CD1c-positive myeloid dendritic cell (primary cell): Measurements from ENCODE around the gene SPTBN4.

Experiments used
- DNase-seq: peaks from one replicate; pipeline ENCODE4 v3.0.0-alpha.2; 2016; ENCODE audit errors: extremely low spot score

The SPTBN4 gene

GRCh38 chr19:40603389-40604170, 136.8 kb downstream of the SPTBN4 start:
- DNase-seq, result peak; percentile 97

DNA sequence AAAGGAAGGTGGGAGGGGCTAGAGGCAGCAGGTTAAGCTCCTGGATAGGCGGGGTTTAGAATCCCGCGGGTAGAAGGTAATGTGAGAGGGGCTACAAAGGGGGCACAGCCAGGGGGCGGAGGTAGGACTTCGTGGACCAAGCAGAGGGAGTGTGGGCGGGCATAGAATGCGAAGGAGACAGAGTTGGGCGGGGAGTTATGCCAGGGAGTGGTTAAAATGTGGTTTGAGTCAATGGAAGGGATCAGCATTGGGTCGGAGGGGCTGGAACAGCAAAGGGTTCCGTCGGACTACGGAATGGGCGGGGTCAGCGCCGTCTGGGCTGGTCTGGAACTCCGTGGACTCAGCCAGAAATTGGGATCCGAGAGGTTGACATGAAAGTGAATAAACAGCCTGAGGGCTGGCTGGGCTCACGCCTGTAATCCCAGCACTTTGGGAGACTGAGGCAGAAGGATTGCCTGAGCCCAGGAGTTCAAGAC, 137.4 kb downstream of the SPTBN4 start:
- DNase-seq, result no peak

DNA sequence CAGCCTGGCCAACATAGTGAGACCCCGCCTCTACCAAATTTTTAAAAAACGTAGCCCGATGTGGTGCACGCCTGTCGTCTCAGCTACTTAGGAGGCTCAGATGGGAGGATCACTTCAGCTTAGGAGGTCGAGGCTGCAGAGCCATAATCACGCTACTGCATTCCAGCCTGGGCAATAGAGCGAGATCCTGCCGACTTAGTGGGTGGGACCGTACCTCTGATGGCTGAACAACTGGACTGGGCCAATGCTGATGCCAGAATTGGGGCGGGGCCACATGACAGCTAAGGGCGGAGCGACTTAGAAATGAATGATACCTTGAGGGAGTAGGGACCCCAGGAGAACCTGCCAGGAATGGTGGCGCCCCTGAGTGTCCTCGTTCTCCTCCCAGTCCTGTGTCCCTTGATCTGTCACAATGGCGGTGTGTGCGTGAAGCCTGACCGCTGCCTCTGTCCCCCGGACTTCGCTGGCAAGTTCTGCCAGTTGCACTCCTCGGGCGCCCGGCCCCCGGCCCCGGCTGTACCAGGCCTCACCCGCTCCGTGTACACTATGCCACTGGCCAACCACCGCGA, 137.9 kb downstream of the SPTBN4 start:
- no peak for DNase-seq

GRCh38 chr19:40605216-40605971, 138.6 kb downstream of the SPTBN4 start:
- DNase-seq, result peak; percentile 67

- DNase-seq, result no peak
Observed at GRCh38 chr19:40607311-40608239, 140.8 kb downstream of the SPTBN4 start.

GRCh38 chr19:40608240-40608621, 141.4 kb downstream of the SPTBN4 start:
- no peak for DNase-seq

GRCh38 chr19:40608957-40609356, 142.2 kb downstream of the SPTBN4 start:
- no peak for DNase-seq

DNA sequence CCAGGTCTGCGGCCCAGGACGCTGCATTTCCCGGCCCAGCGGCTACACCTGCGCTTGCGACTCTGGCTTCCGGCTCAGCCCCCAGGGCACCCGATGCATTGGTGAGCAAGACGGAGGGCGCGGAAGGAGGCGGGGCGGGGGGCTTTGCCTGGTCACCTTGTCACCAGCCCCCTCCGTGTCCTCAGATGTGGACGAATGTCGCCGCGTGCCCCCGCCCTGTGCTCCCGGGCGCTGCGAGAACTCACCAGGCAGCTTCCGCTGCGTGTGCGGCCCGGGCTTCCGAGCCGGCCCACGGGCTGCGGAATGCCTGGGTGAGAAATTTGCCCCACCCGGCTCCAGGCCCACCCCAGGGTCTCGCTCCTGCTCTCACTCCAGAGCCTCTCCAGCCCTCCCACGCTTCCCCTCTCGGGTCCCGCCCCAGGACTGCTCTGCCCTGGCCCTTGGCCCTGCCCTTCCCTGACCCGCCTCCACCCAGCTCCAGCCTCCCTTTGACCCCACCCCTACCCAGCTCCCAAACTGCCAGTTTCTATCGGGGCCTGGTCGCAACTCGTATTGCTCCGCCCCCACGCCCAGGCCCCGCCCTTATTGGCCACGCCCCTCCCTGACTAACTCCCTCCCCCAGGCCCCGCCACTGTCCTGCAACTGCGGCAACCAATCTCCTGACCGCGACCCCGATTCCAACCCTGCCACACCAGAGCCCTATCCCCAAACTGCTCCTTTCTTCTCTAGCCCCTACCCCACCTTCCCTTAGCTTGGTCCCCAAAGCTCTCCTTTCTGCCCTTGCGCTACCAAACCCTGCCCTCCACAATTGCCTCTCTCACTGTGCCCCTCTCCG, 143.0 kb downstream of the SPTBN4 start:
- DNase-seq, result peak; percentile 94

DNA sequence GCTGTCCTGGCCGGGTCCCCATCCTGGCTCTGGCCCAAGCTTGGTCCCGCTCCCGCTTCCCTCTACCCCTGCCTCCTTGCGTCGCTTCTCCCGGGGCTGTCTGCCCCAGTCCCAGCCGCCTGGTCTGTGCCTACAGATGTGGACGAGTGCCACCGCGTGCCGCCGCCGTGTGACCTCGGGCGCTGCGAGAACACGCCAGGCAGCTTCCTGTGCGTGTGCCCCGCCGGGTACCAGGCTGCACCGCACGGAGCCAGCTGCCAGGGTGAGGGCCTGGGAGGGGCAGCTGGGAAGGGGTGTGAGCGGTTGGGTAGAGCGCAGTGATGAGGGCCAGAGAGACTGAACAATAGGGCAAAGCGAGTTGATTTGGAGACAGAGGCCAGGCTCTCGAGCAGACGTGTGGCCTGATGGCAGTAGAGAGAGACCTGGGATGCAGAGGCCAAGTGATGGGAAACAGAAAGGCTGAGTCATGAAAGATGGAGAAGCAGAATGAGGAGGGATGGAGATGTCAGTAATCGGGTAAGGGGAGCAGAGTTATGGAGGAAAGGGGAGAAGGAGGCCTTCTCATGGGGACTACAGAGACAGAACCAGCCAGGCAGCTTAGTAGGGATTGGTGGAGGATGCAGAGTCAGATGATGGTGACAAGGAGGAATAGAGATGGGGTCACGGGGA, 143.7 kb downstream of the SPTBN4 start:
- DNase-seq, result peak; percentile 62

GRCh38 chr19:40611096-40611495, 144.3 kb downstream of the SPTBN4 start:
- no peak for DNase-seq

DNA sequence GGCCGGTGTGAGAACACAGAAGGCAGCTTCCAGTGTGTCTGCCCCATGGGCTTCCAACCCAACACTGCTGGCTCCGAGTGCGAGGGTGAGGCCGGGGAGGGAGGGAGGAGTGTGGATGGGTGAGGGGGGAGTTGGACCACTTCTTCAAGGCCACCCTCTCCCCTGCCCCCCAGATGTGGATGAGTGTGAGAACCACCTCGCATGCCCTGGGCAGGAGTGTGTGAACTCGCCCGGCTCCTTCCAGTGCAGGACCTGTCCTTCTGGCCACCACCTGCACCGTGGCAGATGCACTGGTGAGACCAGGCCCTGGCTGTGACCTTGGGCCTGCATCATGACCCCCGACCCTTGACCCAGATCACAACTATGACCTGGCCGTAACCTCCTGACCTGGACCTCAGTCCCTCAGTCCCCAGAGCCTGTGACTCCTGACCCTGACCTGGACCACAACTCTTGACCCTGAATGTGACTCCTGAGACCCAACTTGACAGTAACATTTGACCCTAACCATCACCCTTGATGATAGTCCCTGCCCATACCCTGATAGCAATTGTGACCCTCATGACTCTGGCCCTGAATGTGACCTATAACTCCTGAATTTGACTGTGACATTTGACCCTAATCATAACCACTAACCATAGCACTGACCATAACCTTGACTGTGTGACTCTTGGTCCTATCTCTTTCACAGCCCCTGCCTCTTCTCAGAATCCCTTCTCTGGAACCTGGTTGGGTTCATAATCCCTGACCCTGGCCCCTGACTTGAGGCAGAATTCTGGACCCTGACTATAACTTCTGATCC, 145.3 kb downstream of the SPTBN4 start:
- no peak for DNase-seq

DNA sequence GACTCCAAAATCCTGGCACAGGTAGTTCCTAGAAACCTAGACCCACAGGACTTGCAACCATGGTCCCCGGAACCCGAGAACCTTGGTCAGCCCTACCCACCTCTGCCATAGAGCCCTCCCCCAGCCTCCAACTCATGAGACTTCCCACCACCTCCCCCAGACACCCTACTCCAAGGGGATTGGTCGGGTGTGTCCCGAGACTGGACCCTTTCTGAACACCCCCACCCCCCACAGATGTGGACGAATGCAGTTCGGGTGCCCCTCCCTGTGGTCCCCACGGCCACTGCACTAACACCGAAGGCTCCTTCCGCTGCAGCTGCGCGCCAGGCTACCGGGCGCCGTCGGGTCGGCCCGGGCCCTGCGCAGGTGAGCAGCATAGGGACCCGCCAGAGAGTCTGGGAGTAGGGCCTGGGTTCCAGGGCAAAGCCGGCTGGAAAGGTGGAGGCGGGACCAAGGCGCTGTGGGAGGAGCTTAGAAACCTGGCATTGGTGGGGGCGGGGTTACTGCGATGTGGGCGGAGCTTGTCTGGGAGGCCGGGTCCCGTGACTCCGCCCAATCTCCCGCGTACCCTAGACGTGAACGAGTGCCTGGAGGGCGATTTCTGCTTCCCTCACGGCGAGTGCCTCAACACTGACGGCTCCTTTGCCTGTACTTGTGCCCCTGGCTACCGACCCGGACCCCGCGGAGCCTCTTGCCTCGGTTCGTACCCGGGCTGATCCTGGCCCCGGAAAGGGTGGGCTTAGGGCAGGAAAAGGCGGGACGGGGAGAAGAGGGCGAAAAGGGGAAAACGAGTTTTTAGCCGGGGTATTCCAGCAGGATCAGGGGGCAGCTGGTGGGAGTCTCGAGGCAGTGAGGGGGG, 146.3 kb downstream of the SPTBN4 start:
- DNase-seq, result peak; percentile 71

- peak; percentile 83 for DNase-seq
Observed at GRCh38 chr19:40613690-40614621, 147.2 kb downstream of the SPTBN4 start.

DNA sequence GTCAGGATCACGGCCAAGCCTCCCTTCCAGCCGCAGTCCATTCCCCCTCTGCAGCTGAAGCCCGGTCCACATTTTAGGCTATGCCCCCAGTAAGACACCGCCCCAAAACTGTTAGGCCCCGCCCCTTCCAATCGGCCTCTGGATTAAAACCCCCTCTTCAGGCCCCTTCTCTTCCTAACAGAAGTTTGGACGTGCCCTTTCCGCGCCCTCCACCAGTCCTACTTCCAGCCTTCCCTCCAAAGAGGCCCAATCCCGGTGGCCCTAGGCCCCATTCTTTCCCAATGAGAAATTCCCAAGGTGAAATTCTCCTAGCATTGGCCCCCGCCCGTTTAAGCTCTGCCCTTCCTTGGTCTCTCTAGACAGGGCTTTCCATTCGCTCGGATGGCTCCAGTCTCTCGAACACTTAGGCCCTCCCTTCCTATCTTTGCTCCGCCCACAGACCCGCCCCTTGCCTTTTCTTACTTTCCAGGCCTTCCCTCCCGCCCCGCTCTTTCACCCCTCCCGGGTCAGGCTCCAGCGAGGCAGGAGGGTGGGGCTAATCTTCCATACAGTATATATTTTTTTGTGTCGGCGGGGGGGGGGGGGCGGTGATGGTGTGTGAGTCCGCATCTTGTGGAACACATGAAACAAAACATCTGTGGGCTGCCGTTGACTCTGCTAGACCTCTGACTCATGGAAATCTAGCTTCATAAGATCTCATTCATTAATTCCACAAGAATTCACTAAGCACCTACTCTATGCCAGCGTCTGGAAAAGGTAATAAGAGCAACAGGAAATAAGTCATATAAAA, 148.0 kb downstream of the SPTBN4 start:
- peak; percentile 72 for DNase-seq

DNA sequence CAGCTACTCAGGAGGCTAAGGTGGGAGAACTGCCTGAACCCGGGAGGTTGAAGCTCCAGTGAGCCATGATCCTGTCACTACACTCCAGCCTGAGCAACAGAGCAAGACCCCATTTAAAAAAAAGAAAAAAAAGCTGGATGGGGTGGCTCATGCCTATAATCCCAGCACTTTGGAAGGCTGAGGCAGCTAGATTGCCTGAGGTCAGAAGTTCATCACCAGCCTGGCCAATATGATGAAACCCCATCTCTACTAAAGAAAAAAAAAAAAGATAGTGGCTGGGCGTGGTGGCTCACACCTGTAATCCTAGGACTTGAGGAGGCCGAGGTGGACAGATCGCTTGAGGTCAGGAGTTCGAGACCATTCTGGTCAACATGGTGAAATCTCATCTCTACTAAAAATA, 149.4 kb downstream of the SPTBN4 start:
- DNase-seq, result no peak

DNA sequence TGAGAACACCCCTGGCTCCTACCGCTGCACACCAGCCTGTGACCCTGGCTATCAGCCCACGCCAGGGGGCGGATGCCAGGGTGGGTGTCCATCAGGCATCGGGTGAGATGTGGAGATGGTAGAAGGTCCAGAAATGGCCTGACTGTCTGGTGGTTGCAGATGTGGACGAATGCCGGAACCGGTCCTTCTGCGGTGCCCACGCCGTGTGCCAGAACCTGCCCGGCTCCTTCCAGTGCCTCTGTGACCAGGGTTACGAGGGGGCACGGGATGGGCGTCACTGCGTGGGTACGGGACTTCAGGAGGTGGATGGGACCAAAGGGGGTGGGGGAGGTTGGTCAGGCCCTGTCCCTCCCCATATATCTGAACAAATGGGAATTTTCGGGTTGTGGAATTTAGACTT, 150.1 kb downstream of the SPTBN4 start:
- DNase-seq, result no peak
